ENCODE results near the gene PCDH9. TPM values are rescaled to one million over a fixed set of nuclear protein-coding genes. Genes with fewer than 3 reads are reported as not detected.

Gene PCDH9
- total and polyA plus RNA-seq, 2 of the 13 experiments (the other 11 are each of a cell fraction or from before 2014, with no cell fraction given) = 0.09 TPM; not detected in 1

GRCh38 chr13:67099494-67099893 is 130.6 kb downstream of the PCDH9 start (continued):
- TF ChIP-seq AKNA (CRISPR knock-in tag; IDR thresholded peaks at IDR 0.05; ENCODE audit: borderline replicate concordance) = no peak
- no peak for TF ChIP-seq ZNF101 (CRISPR knock-in tag; IDR thresholded peaks at IDR 0.05; ENCODE audit: borderline replicate concordance, low read depth)
- TF ChIP-seq ZNF746 (CRISPR knock-in tag; IDR thresholded peaks at IDR 0.05) = no peak
- TF ChIP-seq ELF4 (CRISPR knock-in tag; IDR thresholded peaks at IDR 0.05; ENCODE audit: borderline replicate concordance) = no peak
- no peak for TF ChIP-seq SOX6 (IDR thresholded peaks at IDR 0.05)
- TF ChIP-seq SOX6 (CRISPR knock-in tag; IDR thresholded peaks at IDR 0.05) = no peak
- no peak for TF ChIP-seq NFE2L2 (IDR thresholded peaks at IDR 0.05; ENCODE audit: low read length)
- TF ChIP-seq GABPA (IDR thresholded peaks at IDR 0.05; ENCODE audit: low read depth, low read length) = no peak
- no peak for TF ChIP-seq GABPA (CRISPR knock-in tag; IDR thresholded peaks at IDR 0.05; ENCODE audit: low read depth)
- TF ChIP-seq ZNF652 (CRISPR knock-in tag; IDR thresholded peaks at IDR 0.05; ENCODE audit: borderline replicate concordance, low read depth) = no peak
- no peak for TF ChIP-seq RBFOX2 (IDR thresholded peaks at IDR 0.05; ENCODE audit: low read depth, low read length)
- TF ChIP-seq KDM4B (CRISPR knock-in tag; IDR thresholded peaks at IDR 0.05) = no peak
- TF ChIP-seq MATR3 (CRISPR knock-in tag; IDR thresholded peaks at IDR 0.05) = no peak
- no peak for TF ChIP-seq THAP7 (CRISPR knock-in tag; IDR thresholded peaks at IDR 0.05)
- TF ChIP-seq AGO1 (IDR thresholded peaks at IDR 0.05; ENCODE audit: low read depth, low read length, poor library complexity, severe bottlenecking) = no peak
